ENCODE data around the gene SLC2A8.

Gene SLC2A8

DNA sequence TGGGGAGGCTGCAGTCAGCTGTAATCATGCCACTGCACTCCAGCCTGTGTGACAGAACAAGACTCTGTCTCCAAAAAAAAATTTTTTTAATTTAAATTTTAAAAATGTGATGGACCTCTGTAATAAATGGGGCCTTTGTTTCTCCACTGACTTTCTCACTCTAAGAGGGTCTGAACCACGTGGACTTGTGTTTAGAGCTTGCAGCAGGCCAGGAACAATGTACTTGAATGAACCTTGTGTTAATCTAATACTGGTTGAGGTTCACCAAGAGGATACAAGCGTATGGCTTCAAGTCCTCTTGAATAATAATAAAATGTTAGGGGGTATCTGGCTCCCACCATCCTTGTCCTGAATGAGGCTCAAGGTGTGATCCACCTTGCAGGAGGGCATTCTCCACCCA is 14.4 kb upstream of the SLC2A8 start:
- no peak for DNase-seq

DNA sequence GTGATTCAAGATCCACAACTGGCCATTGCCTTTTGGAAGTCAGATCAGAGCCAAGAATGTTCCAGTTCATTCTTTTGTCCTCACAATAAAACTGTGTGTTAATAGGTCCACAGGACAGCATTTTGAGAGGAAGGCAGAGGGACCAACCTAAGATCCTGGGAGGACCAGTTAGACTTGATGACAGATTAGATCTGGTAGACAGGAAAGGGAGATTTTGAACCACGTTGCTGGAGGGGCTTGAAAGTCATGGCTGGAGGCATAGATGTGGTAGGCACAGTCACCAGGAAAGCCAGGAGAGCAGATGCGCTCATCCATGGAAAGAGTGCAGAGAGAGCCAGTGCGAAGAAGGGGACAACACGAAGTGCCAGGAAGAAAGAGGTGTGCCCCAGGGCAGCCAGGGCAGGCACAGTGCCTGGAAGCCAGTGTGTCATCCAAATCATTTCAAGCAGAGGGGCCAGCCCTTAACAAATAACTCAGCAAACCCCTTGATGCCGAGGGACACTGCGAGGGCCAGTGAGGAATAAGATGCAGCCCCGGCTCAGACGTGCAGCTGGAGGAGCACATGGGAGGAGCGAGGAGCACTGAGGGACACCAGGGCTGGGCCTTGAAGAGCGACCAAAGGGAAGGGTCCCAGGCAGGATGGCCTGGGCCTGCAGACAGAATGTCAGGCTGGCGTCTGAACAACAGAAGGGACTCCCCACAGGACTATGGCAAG is 12.8 kb upstream of the SLC2A8 start:
- DNase-seq, result no peak

DNA sequence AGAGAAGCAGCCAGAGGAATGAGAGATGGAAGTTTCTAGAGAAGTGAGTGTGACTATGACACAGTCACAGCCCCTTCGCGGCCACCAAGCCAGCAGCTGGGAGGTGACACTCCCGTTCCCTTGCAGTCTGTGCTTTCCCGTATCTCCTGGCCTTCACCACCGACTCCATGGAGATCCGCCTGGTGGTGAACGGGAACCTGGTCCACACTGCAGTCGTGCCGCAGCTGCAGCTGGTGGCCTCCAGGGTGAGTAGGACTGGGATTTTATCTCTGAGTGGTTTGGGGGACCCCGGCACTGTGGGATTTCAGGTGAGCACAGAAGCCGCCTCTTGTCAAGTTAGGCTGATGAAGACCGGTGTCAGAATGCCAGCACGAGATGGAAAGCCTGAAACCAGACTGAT is 12.1 kb upstream of the SLC2A8 start:
- DNase-seq, result no peak

DNA sequence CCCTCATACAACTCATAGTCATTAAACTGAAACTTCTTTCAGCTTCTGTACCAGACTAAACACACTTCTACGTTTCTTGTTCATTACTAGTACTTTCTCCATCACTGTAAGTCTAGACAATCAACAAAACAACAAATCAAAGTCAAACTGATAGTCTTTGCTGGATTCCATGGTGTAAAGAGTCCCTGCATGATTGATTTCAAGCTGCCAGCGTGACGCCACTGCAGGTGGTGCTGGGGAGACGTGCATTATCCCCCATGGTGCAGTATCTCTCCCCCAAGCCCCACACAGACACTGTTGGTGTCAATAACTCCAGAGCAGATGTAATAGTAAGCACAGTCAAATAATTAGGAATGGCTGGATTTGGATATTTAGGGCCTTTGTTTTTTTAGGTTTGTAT is 10.7 kb upstream of the SLC2A8 start:
- DNase-seq, result no peak

DNA sequence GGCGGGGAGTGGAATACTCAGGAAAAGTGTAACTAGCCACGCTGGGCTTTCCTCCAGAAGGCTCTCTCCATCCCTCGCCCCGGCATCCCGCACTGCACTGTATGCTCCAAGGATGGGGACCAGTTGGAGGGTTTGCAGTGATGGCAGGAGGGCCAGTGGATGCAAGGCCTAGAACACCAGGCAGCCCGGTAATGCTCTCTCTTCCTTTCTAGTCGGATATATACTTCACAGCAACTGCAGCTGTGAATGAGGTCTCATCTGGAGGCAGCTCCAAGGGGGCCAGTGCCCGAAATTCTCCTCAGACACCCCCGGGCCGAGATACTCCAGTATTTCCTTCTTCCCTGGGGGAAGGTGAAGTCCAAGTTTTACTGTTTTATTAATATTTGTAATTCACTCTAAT is 10.0 kb upstream of the SLC2A8 start:
- DNase-seq, result no peak

DNA sequence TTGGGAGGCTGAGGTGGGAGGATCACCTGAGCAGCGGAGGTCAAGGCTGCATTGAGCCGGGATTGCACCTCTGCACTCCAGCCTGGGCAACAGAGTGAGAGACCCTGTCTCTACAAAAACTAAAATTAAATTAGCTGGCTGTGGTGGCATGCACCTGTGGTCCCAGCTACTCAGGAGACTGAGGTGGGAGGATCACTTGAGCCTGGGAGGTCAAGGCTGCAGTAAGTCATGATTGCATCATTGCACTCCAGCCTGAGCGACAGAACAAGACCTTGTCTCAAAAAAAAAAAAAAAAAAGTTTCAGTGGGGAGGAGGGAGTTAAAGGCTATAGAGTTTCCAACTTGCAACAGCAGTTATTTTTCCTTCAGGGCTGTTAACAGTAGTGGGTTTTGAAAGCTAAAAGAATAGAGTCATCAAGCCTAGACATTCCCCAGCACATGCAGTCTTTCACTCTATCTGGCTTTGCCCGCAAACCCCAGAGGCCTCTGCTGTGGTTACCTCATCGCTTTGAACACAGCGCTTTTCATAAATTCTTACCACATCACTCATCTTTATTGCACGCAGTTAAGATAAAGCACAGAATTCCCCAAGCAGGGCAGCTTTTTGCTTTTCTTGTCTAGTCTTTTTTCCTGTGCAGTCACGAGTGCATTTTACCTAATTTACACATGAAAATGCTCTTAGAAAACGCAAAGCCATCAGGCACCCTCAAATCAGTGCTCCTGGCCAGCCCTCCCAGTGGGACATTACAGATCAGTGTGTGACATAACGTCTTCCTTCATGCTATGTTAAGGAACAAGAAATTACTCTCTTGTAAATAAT is 8.7 kb upstream of the SLC2A8 start:
- DNase-seq, result peak; percentile 92

DNA sequence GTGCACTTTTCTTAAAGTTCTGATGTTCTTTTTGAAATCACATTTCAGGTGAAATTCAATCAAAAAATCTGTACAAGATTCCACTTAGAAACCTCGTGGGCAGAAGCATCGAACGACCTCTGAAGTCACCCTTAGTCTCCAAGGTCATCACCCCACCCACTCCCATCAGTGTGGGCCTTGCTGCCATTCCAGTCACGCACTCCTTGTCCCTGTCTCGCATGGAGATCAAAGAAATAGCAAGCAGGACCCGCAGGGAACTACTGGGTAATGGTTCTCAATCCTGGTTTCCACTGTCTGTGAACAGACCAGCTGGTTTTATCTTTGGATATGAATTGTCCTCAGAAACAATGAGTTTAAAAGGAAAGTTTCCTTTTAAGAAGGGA is 8.1 kb upstream of the SLC2A8 start:
- DNase-seq, result no peak

DNA sequence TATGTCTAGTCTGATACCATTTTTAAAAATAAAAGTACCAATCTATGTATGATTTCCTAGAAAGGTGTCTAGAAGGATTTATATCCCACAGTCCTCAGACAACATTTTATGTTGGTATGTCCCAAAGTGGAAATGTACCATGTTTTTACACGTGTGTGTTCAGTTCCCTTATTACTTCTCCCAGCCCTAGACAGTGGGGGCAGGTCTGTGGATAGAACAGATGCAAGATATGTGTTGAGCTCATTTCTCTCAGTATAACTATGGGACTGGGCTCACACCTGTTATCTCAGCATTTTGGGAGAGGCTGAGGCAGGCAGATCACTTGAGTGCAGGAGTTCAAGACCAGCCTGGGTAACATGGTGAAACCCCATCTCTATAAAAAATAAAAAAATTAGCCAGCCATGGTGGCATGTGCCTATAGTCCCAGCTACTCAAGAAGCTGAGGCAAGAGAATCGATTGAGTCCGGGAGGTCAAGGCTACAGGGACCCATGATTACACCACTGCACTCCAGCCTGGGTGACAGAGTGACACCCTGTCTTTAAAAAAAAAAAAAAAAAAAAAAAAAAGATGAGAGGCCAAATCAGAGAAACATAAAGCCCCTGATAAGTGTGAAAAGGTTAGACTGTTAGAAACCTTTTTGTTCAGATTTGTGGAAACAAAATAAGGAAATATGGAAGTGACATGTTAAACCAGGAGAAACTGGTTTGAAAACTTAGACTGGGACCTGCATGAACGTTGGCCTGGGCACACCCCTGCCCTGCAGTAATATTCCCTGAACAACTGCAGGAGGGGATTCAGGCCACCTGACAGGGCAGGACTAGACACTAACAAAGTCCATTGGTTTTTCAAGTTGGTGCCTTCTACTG is 7.4 kb upstream of the SLC2A8 start:
- no peak for DNase-seq

DNA sequence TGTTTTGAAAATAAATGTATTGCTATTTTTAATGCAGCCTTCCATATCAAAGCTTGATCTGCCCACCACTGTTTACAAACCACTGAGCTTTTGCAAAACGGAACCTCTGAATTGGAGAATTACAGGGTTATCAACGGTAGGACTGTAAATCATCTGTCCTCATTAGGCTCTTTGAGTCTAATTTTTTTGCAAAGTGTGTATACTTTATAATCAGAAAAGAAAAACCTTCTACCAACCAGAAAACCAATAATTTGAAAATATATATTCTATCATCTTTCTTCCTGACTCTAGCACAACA is 6.8 kb upstream of the SLC2A8 start:
- no peak for DNase-seq

DNA sequence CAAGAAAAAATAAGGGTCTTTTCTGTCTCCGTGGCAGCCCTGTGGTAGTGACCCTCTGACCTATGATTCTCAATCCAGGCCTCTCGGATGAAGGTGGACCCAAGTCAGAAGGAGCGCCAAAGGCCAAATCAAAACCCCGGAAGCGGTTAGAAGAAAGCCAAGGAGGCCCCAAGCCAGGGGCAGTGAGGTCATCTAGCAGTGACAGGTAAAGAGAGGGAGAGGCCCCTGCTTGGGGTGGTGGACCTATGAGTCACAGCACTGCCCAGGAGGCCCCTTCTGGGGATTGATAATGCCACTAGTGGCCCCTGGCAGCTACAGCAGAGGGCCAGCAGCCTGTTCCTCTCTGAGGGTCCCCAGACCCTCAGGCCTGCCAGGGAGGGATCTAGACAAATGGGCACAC is 6.4 kb upstream of the SLC2A8 start:
- DNase-seq, result no peak

DNA sequence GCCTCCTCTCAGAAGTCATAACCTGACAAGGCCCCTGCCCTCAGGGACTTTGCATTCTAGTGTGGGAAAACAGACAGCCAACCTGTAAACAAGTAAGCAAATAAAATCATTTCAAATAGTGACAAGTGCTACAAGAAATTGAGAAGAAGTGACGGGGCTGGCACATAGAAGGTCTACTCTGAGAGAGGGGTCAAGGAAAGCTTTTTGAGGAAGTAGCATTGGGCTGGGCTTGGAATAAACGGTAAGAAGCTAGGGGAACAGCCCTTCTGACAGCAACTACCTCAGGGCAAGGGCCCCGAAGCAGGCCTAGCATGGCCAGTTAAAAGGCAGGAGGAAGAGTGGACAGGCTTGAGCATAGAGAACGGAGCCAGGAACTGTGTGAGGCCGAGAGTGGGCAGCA is 4.8 kb upstream of the SLC2A8 start:
- no peak for DNase-seq

DNA sequence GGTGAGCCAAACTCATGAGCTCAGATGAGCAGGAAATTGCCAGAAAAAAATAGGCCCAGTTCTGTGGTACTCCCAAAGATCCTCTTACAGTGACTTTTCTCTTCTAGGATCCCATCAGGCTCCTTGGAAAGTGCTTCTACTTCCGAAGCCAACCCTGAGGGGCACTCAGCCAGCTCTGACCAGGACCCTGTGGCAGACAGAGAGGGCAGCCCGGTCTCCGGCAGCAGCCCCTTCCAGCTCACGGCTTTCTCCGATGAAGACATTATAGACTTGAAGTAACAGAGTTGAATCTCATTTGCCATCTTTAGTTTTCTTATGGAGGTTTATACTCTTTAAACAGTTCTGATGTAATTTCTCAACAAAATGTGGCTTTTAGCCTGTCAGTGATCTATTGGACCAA is 4.0 kb upstream of the SLC2A8 start:
- DNase-seq, result no peak

DNA sequence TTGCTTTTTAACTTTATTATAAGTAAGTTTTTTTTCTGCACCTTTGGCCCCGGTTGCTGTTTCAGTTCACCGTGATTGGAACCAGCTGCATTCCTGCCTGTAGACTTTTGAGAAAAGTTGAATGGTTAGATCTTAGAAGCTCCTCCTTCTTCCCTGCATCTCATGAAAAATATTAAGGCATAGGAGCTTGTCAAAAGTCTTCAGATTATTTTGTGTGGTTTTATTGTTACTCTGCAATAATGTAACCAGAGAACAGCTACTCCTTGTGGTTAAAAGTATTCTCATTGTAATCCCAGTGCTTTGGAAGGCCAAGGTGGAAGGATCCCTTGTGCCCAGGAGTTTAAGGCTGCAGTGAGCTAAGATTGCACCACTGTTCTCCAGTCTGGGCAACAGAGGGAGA is 3.3 kb upstream of the SLC2A8 start:
- no peak for DNase-seq

DNA sequence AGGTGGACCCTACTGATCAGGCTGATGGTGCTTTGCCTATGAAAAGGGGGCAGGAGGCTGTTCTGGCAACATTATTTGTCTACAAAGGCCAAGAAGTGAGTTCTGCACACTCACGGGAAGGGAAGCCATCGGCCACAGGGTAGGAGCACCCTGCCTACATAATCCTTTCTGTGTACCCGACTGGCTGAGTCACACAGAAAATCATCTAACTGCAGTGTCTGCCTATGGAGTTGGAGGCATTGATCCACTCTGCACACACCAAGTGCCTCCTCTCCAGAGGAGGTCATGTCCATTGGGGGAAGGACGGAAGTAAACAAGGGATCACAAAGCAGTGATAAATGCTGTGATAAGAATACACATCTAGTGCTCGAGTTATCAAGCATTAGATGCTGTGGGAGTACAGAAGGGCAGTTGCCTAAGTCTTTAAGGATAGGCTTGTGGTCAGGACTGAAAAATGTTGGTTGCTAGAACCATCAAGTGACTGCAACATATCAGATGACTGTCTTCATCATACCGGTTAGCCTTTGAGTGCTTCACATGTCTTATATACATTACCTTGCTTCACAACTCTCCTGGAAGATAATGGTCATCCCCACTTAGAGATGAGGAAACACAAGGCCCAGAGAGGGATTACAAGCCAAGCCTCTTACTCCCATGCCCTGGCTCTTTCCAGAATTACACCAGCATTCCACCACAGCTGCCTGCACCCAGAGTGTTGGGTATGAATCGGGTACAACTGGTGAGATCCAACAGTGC is 1.3 kb upstream of the SLC2A8 start:
- no peak for DNase-seq

DNA sequence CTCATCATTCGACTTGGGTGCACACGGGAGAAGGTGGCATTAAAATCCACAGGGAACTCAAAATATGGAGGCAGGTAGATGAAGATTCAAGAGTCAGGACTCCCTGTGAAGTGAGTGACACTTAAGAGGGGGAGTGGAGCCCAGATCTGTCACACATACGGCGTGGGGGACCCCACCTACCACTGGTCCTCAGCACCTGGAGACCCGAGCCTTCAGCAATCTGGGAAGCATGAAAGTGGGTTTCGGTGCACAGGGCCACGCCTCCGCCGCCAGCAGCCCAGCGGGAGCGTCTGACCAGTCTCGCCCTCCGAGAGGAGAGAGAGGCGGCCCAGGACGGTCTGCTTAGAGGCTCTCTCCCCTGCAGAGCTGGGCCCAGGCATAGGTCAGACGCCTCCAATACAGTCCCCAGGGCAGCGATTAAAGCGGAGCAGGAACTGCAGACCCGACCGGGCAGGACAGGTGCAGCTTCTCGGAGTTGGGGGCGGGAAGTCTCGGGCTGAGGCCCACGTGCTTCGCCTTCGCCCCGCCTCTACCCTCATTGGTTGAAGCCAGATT is 639 bp upstream of the SLC2A8 start:
- DNase-seq, result no peak

DNA sequence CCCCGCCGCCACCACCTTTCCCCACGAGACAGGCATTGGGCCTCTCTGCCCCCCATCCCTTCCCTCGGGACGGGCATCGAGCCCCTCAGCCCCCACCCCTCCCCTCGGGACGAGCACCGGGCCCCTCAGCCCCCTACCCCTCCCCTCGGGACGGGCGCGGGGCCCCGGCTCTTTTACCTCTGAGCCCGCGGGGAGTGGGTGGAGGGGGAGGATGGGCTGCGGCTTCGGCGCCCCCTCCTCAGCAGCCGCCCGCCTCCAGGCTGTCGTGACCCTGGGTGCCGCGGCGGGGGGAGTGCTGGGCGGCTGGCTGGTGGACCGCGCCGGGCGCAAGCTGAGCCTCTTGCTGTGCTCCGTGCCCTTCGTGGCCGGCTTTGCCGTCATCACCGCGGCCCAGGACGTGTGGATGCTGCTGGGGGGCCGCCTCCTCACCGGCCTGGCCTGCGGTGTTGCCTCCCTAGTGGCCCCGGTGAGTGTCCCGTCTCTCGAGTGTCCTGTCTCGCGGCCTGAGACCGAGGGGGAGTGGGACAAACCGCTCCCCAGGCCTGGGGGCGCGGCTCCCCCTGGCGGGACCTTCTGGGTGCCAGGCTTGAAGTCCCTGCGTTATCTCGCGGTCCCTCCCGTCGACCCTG is 791 bp downstream of the SLC2A8 start:
- DNase-seq, result peak; percentile 11

DNA sequence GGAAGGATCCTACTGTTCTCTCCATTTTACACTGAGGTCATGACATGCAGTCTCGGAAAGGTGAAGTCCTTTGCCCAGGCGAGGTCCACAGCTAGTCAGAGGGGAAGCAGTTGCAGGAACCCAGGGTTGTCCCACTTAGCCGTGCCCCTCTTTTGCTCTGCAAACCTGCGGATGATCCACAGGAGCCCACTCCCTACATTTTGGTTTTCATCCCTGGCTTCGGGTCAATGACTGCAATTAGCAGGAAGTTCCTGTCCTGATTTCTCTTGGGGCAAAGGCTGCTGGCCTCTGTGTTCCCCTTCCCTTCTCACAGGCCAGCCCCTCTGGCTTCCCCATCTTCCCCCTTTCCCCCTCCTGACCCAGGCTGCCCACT is 1.3 kb downstream of the SLC2A8 start:
- DNase-seq, result no peak

DNA sequence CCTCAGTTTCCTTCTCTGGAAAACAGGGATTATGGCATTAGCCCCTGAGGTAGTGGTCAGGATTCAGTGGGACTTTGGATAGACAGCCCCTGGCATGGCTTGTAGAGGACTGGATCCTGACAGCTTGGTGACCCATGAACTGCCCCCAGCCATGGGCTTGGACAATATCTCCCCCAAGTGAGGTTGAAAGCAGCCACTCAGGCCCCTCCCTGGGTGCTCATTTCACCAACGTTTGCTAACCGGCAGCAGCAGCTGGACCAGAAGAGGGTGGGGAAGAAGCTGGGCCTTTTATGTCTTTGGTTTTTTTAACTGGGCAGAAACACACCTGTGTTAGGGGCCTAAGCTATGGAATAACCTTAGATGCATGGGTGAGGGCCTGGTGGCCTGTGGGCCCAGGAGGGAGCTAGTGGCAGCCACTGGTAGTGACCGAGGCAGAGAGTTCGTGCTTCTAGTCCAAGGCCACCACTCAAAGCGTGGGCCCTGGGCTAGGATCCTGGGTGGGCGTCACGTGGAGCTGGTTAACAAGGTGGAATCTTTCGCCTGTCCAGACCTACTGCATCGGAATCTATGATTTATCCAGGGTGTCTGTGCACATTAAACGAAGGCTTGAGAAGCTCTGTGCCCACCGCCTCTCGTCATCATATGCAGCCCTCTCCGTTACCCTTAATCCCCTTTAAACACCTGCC is 1.9 kb downstream of the SLC2A8 start:
- DNase-seq, result no peak

DNA sequence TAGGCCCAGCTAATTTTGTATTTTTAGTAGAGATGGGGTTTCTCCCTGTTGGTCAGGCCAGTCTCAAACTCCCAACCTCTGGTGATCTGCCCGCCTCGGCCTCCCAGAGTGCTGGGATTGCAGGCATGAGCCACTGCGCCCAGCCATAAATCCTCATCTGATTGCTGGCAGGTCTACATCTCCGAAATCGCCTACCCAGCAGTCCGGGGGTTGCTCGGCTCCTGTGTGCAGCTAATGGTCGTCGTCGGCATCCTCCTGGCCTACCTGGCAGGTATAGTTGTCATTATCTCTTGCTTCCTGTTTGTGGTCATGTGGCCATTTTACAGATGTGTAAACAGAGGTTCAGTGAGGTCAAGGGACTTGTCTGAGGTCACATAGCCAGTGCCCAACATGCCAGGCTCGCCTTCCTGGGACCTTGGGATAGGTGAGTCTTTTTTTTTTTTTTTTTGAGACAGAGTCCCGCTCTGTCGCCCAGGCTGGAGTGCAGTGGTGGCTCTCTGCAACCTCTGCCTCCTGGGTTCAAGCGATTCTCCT is 2.8 kb downstream of the SLC2A8 start:
- DNase-seq, result no peak

DNA sequence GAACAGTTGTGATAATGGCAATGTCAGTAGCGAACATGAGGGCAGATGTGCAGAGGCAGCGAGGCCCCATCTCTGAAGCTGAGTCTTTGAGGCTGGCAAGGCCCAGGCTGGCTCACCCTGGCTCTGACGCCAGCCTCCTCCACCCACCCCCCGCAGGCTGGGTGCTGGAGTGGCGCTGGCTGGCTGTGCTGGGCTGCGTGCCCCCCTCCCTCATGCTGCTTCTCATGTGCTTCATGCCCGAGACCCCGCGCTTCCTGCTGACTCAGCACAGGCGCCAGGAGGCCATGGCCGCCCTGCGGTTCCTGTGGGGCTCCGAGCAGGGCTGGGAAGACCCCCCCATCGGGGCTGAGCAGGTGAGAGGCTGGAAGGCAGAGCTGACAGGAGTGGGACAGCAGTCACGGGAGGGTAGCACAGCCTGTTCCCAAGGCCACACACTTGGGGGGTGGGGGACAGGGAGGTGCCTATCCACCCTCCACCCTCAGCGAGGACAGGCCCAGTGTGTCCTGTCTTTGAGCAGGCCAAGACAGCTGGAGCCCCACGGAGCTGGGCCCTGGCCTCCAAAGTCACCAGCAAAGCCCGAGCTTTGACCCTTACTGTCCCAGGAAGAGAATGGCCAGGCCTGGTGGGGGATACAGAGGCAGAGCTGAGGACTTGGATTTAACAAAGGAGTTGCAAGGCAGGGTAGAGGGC is 5.6 kb downstream of the SLC2A8 start:
- no peak for DNase-seq
